Adrenal gland (tissue), 12 donors: ENCODE data around the gene XPR1. TPM values are rescaled to one million over a fixed set of nuclear protein-coding genes. Genes with fewer than 3 reads are reported as not detected.
A peak's percentile ranks its signal among the peaks of the same experiment; 100 is the strongest.

ENCODE experiments used
- DNase-seq, 7 donors: peaks; one replicate each; pipeline ENCODE4 v3.0.0-alpha.2; 2019 to 2020
- H3K27ac ChIP-seq, 5 donors: fragments of 200-600 bp; sonication (generic) in 4 of 5; 1 replicate in 3 of 5; 2 replicates in 2 of 5; pipeline versions ENCODE4 v1.5.1 to v1.8.0; 2016 to 2020; ENCODE audit warnings: mild to moderate bottlenecking in 1 of 5
- H3K27me3 ChIP-seq: fragments of 200-600 bp; 2 replicates; pipeline ENCODE4 v1.8.0; 2021
- H3K36me3 ChIP-seq, 2 donors: fragments of 200-600 bp; replicated peaks in 1 of 2; 1 replicate in 1 of 2; 2 replicates in 1 of 2; pipeline versions ENCODE4 v1.5.1 to v1.8.0; 2018 to 2022
- H3K4me1 ChIP-seq, 2 donors: fragments of 200-600 bp; replicated peaks in 1 of 2; 1 replicate in 1 of 2; 2 replicates in 1 of 2; pipeline versions ENCODE4 v1.5.1 to v1.8.0; 2018 to 2021
- H3K4me3 ChIP-seq, 4 donors: fragments of 200-600 bp; sonication (generic) in 3 of 4; one replicate each; pipeline ENCODE4 v1.5.1; 2016 to 2018
- H3K9me3 ChIP-seq, 3 donors: fragments of 200-600 bp; sonication (generic) in 1 of 3; replicated peaks in 1 of 3; 1 replicate in 2 of 3; 2 replicates in 1 of 3; pipeline versions ENCODE4 v1.5.1 to v1.8.0; 2016 to 2021
- POLR2A ChIP-seq, 2 donors: fragments of 450-650 bp; IDR thresholded peaks; one replicate each; pipeline ENCODE4 v1.6.1; 2017; ENCODE audit warnings: antibody characterized with exemption in 2 of 2, mild to moderate bottlenecking in 2 of 2, moderate library complexity in 1 of 2
- WGBS, 4 donors: extraction: QIAGEN DNeasy Blood & Tissue Kit in 2 of 4; methylation state at CpG; one replicate each; pipeline versions ENCODE4 v1.1.5 to v1.1.7; 2013 to 2017; 5-methylcytosine and 5-hydroxymethylcytosine counted together
- intact Hi-C, 2 donors: fragments of 100-400 bp; cut with DNase I; formaldehyde crosslinking; loops; one replicate each; pipeline versions ENCODE4 v1.14.1 to v1.15.0; 2022 to 2023
- polyA plus RNA-seq, 3 donors: library from polyadenylated mRNA; stranded (reverse); fragments of 200-250 nt in 2 of 3; fragments of 350-450 nt in 1 of 3; fragmentation: Illumina TruSeq in 1 of 3; extraction: RNeasy Lipid Tissue Mini Kit (QIAGEN cat#74804) in 1 of 3; gene quantifications; one replicate each; pipeline ENCODE4 v1.2.3, GENCODE V29; 2013 to 2014
- total RNA-seq, 9 donors: library from RNA; depleted of rRNA in 4 of 9; stranded (reverse); fragments of >200 nt in 4 of 9; fragments of 120-200 nt in 1 of 9; fragmentation: NEBNext Ultra II Directional in 1 of 9; extraction: Animal tissue kit (Norgen Biotek cat#: 25700) in 1 of 9; gene quantifications; one replicate each; pipeline versions ENCODE4 v1.1.0 to v1.2.4, GENCODE V29; 2013 to 2023
- TF ChIP-seq, protein P1 (sequence below), 6 experiments: fragments of 450-650 bp in 4 of 6; fragments of 200-600 bp in 2 of 6; sonication (generic) in 1 of 6; IDR thresholded peaks; 1 replicate in 5 of 6; 2 replicates in 1 of 6; pipeline versions ENCODE4 v1.5.1 to v1.8.0; 2016 to 2021; ENCODE audit warnings: antibody characterized with exemption in 6 of 6, mild to moderate bottlenecking in 2 of 6, moderate library complexity in 1 of 6
- donor health status: healthy with polysubstance abuse.
- donor health status: Bipolar disorder and iron deficiency.
- donor health status: DM: yes; HTN: yes; CAD: no.
- donor health status: DM: no; HTN: no; CAD: no.
- donor health status: DM: no; HTN: no; CAD: no.
- donor health status: DM: yes; HTN: yes; CAD: no.

Gene XPR1
- total and polyA plus RNA-seq, 12 donors = 4.8 to 53.0 (median 24.1) TPM

DNA sequence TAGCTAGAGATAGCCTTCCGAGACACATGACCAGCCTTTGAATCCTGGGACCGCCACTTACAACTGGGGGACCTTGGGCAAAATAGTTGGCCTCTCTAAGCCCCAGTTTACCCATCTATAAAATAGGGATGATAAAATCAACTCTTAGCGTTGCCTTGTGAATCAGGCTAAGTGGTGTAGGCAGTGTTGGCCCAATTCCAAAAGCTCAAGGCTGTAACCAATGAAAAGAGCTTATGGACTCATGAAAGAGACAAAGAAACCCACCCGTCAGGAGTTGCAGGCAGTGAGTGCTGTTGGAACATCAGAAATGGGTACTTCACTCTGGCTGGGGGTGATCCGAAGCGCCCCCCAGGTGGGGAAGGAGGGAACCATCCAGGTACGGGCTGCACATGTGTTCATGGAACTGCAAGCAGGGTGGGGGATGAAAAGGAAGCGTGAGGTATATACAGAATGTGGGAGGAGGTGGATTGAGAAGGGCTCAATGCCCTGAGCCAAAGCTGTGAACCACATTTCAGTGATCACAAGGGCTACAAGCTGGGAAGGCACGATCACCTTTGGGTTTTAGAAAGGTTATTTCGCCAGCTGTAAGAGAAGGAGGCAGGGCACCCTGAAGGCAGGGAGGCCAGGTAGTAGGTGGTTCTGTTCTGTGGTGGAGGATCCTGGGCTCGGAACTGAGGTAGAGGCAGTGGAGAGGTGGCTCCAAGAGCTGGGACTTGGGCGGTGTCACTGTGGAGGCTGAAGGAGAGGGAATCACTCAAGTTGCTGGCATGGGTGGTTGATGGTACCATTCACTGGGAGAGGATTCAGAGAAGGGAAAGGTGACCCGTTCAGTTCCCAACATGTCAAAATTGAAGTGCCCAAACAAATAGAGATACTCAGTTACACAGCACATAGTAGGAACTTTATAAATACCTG is 269.5 kb downstream of the XPR1 start:
- H3K36me3 ChIP-seq = no peaks in the 10 kb centered on the region
- no peak overlapping the region for H3K27ac ChIP-seq
- TF ChIP-seq POLR2A (IDR thresholded peaks at IDR 0.05) = no peak
- TF ChIP-seq, protein P1, sequence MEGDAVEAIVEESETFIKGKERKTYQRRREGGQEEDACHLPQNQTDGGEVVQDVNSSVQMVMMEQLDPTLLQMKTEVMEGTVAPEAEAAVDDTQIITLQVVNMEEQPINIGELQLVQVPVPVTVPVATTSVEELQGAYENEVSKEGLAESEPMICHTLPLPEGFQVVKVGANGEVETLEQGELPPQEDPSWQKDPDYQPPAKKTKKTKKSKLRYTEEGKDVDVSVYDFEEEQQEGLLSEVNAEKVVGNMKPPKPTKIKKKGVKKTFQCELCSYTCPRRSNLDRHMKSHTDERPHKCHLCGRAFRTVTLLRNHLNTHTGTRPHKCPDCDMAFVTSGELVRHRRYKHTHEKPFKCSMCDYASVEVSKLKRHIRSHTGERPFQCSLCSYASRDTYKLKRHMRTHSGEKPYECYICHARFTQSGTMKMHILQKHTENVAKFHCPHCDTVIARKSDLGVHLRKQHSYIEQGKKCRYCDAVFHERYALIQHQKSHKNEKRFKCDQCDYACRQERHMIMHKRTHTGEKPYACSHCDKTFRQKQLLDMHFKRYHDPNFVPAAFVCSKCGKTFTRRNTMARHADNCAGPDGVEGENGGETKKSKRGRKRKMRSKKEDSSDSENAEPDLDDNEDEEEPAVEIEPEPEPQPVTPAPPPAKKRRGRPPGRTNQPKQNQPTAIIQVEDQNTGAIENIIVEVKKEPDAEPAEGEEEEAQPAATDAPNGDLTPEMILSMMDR (IDR thresholded peaks at IDR 0.05) = no peak
- no peaks in the 10 kb centered on the region for H3K4me1 ChIP-seq
- intact Hi-C loops = no loop called here
- no peak for DNase-seq
- H3K9me3 ChIP-seq = no peaks in the 10 kb centered on the region
- H3K27me3 ChIP-seq = no peaks in the 10 kb centered on the region
- no peak overlapping the region for H3K4me3 ChIP-seq
- 79 to 85% (median 81%) methylated on average over 13 of the region's 13 CpGs for WGBS, 4 donors

DNA sequence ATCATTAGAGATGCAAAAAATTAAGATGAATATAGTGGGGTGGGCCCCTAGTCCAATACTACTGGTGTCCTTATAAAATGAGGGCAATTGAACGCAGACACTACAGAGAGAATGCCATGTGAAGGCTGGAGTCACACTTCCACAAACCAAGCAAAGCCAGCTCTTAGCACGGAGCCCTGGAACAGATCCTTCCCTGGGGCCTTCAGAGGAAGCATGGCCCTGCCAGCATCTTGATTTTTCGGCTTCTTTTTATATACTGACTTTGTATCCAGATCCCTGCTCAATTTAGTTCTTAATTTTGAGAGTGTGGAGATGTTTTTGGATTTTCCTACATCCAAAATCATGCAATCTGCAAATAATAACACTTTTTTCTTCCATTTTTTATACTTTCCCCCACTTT is 270.7 kb downstream of the XPR1 start:
- H3K27me3 ChIP-seq = no peaks in the 10 kb centered on the region
- no peaks in the 10 kb centered on the region for H3K4me1 ChIP-seq
- 72 to 92% (median 86%) methylated on average over 3 of the region's 3 CpGs for WGBS, 4 donors
- H3K27ac ChIP-seq = no peak overlapping the region
- no peak for TF ChIP-seq POLR2A (IDR thresholded peaks at IDR 0.05)
- TF ChIP-seq, protein P1 (IDR thresholded peaks at IDR 0.05) = no peak
- intact Hi-C loops = no loop called here
- H3K36me3 ChIP-seq = no peaks in the 10 kb centered on the region
- H3K9me3 ChIP-seq = no peaks in the 10 kb centered on the region
- DNase-seq = no peak
- no peak overlapping the region for H3K4me3 ChIP-seq

DNA sequence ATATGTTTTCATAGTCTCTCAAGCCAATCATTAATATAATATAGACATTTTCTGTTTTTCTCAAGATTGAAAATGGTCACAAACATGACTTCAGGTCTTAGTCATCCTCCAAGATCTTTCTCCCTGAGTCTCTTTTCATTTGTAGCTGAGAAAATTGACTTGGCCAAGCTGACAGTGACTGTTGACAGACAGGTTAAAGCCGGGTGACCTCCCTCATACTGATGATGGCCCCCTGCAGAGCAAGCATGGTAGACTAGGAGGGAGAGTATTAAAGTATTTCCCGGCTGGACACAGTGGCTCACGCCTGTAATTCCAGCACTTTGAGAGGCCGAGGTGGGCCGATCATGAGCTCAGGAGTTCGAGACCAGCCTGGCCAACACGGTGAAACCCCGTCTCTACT is 274.1 kb downstream of the XPR1 start:
- H3K4me3 ChIP-seq = no peak overlapping the region
- TF ChIP-seq POLR2A (IDR thresholded peaks at IDR 0.05) = no peak
- TF ChIP-seq, protein P1 (IDR thresholded peaks at IDR 0.05) = no peak
- H3K9me3 ChIP-seq = no peaks in the 10 kb centered on the region
- no peaks in the 10 kb centered on the region for H3K36me3 ChIP-seq
- H3K27ac ChIP-seq = no peak overlapping the region
- DNase-seq = peak in 1 of 7 donors; percentile 2
- H3K27me3 ChIP-seq = no peaks in the 10 kb centered on the region
- no peaks in the 10 kb centered on the region for H3K4me1 ChIP-seq
- intact Hi-C loops = no loop called here
- WGBS, 4 donors = 88 to 95% (median 94%) methylated on average over 8 of the region's 8 CpGs

DNA sequence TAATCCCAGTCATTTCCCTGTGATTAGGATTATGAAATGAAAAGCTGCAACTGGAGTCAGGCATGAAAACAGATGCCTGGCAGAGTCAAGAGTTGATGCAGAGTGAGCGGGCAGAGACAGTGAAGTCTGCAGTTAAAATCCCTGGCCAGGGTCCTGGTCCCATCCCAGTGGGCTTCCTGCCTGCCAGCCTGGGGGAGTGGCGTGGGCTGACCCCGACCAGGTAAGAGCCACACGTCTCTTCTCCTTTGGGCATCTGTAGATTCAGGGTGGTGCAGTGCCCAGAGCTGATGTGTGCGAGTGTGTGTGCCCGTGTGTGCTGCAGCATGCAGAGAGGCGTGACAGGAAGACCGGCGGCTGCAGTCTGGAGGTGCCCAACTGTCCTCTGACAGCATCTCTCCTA is 274.7 kb downstream of the XPR1 start:
- TF ChIP-seq, protein P1 (IDR thresholded peaks at IDR 0.05) = no peak
- no peak for TF ChIP-seq POLR2A (IDR thresholded peaks at IDR 0.05)
- intact Hi-C loops = no loop called here
- H3K9me3 ChIP-seq = no peaks in the 10 kb centered on the region

More for the DNA sequence above, 274.7 kb downstream of the XPR1 start:
- H3K27me3 ChIP-seq = no peaks in the 10 kb centered on the region
- H3K36me3 ChIP-seq = no peaks in the 10 kb centered on the region
- 88 to 95% (median 90%) methylated on average over 9 of the region's 9 CpGs for WGBS, 4 donors
- peaks cover 0 to under 1% of the 10 kb centered on the region in 2 donors for H3K4me1 ChIP-seq
- DNase-seq = peak in 2 of 7 donors; percentile 5 to 40
- H3K4me3 ChIP-seq = no peak overlapping the region
- no peak overlapping the region for H3K27ac ChIP-seq
